NCI-H345 treated with DMSO at 0.1 percent for 48 hours (cell line): Measurements from ENCODE around the gene MRPL23.

Experiments used
- DNase-seq: peaks from one replicate; lab custom pipeline; 2025; ENCODE audit not compliant: unreplicated experiment; lab: John Stamatoyannopoulos, UW

The MRPL23 gene

DNA sequence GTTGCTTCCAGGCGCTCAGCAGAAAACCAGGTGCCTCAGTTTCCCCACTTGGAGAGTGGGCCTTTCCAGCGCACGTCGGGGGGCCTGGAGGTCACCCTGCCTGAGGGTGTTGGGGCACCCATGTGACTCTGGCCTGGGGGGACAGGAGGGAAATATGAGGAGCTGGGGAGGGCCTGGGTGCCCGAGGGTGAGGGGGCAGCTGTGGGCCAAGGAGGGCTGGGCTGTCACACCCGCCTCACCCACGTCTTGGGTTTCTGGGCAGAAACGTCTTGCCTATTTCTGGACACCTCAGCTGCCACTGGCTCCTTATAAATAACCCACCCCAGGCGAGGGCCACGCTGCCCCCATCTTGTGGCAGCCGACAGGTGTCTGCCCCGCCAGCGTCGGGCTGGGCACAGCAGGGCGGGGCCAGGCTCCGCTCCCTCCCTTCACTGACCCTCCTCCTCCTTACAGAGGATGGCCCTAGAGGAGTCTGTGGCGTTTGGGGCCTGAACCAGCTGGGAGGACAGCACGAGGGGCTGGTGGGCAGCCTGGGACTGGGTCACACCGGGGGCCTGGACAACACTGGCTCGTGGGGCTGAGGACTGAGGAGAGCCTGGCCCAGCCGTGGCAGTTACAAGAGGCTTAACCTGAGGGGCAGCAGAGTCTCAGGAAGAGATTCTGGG, 26.1 kb upstream of the MRPL23 start:
- no peak for DNase-seq

GRCh38 chr11:1921574-1922141, 25.5 kb upstream of the MRPL23 start:
- DNase-seq, result no peak

DNA sequence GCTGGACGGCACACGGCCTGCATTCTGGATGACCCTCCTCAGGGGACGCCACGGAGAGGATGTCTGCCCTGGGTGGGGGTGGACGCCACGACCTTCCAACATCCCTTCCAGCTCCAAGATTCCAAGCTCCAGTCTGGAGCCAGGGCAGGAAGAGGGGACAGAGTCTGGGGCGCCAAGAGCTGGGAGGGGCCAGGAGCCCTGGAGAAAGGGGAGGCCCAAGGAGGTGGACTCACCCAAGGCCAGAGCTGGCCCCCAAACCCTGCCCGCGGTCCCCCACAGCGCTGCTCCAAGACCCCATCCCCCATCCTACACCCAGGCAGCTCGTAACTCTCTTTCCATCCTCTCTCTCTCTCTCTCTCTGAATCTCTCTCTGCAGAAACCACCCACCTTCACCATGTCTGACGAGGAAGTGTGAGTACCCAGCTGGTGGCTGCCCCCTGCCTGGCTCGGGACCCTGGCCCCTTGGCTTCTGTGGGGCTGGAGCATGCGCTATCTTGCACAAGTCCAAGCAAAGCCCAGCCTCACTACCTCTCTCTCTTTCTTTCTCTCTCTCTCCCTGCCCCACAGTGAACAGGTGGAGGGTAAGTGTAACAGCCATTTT, 24.6 kb upstream of the MRPL23 start:
- no peak for DNase-seq

DNA sequence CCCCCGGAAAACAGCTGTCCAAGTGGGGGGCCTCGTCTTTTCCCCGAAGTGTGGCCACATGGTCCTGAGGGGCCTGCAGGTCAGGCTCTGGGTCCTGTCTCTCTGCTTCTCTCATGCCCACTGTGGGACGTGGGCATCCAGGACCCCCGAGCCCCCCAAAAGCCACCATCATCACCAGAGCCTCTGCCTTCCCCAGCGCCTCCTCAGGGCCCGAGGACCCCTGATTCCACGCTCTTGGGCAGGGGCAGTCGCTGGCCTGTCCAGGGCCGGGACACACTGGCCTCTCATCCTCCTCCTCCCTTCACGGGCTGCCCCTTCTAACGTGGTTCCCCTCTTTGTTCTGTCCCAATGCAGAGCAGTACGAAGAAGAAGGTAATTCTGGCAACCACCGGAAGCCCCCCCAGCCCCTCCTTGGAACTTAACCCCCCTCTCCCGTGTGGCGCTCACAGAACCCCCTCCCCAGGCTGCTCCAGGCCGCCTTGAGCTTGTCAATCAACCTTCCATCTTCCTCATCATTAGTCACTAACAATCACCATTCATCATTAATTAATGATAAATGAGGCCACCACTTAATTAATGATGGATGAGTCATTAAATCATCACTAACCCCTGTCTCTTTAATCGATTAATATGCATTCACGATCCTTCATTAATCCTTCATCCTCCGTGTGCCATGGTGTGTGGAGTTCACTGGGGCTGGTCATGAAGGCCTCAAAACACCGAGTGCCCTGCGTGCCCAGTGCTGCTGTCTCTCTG, 23.8 kb upstream of the MRPL23 start:
- DNase-seq, result no peak

DNA sequence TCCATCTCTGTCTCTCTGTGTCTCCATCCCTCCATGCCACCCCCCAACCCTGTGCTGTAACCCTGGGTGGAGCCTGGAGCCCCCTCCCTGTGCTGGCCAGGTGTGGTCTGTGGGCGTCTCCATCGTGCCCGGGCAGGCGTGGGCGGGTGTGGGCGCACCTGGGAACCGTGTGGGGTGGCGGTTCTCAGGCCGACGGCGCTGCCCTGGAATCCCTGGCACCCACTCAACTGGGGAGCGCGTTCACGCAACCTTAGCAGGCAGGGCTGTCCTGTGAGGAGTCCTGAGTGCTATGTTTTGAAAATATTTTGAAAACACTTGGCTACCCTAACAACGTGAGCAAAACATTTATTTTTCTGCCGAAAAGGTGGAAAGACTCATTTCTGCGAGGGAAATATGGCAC, 23.0 kb upstream of the MRPL23 start:
- no peak for DNase-seq

DNA sequence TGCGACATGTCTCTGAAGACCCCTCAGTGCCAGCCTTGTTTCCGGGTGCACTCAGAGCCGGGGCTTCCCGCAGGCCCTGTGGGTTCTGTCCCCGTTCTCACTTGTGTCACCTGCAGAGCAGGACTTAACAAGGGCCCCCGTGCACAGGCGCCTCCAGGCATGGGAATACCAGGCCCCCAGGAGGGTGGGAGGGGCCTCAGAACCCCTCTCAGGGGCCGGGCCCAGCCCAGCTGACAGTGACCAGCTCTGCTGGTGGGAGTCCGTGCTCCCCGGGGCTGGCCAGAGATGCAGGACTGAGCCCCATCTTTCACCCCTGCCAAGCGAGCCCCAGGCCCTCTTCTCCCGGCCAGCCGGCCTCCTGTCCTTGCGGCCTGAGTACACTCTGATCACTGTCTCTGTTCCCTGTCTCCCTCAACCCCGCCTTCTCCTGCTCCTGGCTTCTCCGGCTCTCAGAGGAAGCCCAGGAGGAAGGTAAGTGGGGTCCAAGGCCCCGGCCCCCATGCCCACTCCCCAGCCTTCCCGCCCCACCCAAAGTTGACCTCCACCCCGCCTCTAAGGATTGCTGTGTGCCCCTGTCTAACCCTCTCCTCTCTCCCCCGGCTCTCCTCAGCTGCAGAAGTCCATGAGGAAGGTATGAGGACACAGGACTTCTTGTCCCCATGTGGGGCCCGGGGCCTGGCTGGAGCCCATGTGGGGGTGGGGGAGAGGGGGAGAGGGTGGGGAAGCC, 22.3 kb upstream of the MRPL23 start:
- DNase-seq, result no peak

DNA sequence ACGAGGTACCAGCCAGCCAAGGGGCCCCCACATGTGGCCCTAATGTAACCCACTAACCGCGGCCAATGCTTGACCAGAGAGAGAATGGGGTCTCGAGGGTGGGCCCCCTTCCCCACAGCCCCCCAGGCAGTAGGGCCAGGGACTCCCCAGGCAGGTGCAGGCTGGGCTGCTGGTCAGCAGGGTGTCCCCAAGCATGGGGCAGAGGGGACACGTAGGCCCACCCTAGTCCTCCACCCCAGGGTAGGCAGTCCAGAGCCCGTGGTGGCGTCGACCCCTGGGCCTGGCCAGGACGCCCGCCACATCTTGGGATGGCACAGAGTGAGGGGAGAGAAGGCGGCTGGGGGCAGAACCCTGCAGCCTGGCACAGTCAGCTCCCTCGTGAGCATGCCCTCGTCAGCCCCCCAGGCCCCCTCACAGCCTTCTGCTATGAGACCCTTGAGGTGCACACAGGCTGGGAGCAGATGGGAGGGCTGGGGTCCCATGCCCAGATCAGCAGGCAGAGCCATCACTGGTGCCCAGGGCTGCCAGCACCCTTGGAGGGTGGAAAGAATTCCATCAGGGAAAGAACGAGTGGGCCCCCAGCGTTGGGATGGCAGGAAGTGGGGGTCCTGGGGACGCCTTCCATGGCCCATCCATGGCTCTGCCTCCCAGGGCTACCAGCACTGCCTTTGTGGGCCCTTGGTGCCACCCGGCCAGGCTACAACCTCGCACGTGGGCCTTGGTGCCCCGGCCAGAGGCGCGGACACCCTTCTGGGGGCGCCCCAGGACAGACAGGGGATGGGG, 21.6 kb upstream of the MRPL23 start:
- DNase-seq, result no peak

DNA sequence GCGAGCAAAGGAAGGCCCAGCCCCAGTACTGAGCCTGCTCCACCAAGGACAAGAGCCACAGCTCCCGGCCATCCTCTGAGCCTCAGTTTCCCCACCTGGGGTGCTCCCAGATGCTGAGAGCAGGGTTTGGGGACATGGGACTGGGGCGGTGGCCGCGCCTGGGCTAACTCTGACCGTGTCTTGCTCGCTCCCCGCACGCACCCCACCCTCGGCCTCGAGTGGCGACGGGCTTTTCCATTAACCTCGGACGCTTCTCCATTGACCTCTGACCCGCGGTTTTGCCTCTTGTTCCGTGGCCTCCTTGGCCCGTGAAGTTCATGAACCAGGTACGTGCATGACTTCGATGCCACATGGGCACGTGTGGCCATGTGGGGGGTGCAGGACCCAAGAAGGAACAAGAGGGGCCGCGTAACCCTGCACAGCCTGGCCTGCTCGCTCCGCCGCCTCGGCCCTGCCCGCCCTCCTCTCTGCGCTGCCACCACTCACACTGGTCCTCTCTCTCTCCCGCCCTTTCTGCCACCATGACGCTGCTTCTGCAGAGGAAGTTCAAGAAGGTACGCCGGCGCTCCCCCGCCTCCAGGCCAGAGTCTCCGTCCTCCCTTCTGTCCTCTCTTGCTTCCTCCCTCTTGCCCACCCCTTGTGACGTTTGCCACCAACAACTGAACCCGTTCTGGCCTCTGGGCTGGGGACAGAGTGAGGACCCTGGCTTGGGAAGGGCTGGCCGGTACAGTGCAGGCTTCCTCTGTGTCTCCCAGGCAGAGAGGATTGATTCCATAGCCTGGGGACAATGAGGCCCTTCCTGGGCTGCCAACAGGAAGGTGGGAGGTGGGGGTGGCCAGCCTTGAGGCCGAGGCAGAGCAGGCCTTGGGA, 20.7 kb upstream of the MRPL23 start:
- DNase-seq, result no peak

DNA sequence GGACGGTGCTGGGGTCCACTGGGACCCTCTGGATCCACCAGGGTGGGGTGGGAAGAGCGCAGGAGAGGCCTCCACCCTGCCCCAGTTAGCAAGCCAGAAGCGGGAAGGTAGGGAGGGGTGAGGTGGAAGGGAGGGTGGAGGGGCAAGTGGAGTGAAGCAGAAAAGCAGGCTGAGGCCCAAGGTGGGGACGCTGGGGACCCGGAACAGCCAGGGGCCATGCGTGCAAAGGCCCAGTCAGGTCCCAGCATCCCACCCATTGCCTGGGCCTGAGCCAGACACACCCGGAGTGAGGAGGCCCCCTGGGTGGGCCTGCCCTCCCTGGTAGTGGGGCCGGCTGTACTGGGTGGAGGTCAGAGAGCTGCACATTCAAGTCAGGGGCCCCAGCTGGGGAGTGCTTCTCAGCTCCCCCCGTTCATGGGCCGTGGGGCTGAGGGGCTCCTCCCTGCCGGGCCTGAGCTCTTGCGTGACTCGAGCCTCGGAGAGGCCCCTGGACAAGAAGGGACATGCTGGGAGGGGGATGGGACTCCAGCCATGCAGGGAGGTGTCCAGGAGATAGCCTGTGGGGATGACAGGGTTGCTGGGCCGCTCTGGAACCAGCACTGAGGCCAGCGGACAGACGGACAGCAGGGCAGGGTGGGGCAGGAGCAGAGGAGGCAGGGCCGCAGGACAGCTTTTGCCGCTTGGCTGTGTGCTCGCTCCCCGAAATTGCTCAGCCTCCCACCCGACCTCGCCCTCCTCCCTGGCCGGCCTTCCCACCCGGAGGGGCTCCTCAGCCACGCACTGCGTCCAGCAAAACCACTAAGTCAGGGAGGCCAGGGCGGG, 19.9 kb upstream of the MRPL23 start:
- DNase-seq, result no peak

GRCh38 chr11:1927848-1928469, 19.2 kb upstream of the MRPL23 start:
- DNase-seq, result no peak

- no peak for DNase-seq
Observed at GRCh38 chr11:1928470-1928890, 18.7 kb upstream of the MRPL23 start.

DNA sequence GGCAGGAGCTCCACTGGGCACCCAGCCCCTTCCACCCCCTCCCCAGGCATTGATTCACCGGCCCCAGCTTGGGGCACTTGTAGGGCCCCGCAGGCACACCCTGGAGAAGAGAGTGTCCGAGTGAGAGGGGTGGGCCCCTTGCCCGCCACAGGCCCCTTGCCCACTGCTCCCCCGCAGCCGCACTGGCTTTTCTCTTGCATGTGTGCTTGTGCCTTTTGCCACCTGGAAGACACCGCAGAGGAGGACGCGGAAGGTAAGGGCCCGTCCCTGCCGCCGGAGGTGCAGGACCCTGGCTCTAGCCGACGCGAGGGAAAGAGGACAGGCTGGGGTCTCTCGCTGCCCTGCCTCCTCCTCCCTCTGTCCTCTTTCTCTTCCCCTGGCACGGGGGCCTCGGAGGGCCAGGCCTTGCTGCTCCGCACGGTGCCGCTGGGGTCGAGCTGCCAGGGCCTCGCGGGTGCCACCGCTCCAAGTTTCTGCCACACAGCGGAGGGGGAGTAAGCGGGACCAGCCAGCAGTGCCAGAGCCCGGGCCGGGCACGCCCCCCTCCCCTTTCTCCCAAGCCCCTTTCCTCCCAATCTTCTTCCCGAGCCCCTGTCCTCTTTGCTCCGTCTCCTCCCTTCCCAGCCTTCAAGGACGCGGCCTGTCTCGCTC, 18.1 kb upstream of the MRPL23 start:
- DNase-seq, result no peak

DNA sequence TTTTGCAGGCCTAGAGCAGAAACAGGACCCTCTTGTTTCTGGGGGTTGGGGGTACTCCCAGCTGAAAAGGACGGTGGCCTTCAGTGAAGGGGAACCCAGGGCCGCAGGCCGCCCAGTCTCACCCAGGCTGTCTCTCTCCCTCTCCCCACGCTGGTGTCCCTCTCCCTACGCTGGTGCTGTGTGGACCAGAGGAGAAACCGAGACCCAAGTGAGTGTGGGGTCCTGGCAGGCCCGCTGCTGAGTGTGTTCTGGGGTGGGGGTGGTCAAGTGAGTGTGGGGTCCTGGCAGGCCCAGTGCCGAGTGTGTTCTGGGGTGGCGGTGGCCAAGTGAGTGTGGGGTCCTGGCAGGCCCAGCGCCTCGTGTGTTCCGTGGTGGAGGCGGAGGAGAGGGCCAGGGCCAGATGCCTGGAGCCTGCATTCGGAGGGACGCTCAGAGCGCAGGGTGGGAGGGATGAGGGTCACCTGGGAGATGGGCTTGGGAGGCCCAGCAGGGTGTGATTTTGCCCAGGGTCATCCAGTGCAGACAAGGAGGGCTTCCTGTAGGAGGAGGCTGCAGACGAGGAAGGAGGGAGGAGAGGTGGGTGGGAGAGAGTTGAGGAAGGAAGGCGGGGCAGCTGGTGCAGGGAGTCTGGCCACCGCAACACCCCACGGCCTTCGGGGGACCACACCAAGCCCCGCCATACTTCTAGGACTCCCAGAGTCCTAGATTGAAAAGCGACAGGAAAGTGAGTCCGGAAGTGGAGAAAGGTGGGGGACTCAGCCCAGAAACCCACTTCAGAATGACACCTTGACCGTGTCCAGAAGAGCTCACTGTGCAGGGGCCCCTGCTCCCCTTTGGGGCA, 17.3 kb upstream of the MRPL23 start:
- no peak for DNase-seq

- no peak for DNase-seq
Observed at GRCh38 chr11:1930462-1930830, 16.7 kb upstream of the MRPL23 start.

- DNase-seq, result no peak
Observed at GRCh38 chr11:1931341-1932104, 15.6 kb upstream of the MRPL23 start.

DNA sequence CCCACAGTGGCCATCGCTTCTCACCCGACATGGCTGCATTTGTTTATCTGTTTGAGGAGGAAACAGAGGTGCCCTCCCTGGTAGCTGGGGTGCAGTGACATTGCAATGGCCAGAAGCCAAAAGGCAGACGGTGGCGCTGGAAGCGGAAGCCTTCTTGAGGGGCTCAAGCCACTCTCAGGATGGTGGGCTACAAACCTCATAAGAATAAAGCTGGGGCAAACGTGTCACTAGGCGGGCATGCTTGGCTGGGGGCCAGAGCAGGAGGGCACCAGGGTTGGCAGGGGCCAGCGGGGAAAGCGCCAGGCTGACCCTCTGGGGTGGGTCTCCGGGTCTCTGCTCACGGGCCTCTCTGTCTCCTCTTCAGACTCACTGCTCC, 15.0 kb upstream of the MRPL23 start:
- no peak for DNase-seq
